Stimulated activated CD8-positive, alpha-beta memory T cell treated with anti-CD3 and anti-CD28 coated beads, Interleukin-15, amount 100 ng/mL, for 1 hour (primary cell): ENCODE measurements around the gene CELSR1.
A peak's percentile ranks its signal among the peaks of the same experiment; 100 is the strongest.

ENCODE experiments used
- DNase-seq: peaks from one replicate; pipeline ENCODE4 v3.0.0-alpha.2; 2020; ENCODE audit warnings: low read depth

CELSR1 gene

GRCh38 chr22:46349681-46350080, 187.7 kb downstream of the CELSR1 start:
- DNase-seq, result no peak

DNA sequence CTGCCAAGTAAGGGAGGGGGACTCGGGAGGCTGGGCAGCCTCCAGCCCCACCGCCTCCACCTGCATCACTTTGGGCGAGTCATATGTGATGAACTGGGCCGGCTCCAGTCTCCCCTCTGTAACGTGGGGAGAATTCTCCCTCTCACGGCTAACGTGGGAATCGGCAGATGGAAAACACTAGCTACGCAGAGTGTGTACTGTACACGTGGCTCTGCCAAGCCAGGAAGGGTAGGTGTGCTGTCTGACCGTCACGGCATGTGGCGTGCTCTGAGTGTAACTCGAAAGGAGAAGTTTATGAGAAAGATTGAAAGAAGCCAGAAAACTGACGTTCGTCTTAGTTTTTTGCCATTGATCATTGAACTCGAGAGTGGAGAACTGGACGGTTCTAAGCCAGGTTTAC, 188.2 kb downstream of the CELSR1 start:
- no peak for DNase-seq

- DNase-seq, result no peak
Observed at GRCh38 chr22:46348099-46348695, 189.2 kb downstream of the CELSR1 start.

- DNase-seq, result no peak
Observed at GRCh38 chr22:46347646-46348045, 189.8 kb downstream of the CELSR1 start.

- no peak for DNase-seq
Observed at GRCh38 chr22:46346680-46347405, 190.6 kb downstream of the CELSR1 start.

DNA sequence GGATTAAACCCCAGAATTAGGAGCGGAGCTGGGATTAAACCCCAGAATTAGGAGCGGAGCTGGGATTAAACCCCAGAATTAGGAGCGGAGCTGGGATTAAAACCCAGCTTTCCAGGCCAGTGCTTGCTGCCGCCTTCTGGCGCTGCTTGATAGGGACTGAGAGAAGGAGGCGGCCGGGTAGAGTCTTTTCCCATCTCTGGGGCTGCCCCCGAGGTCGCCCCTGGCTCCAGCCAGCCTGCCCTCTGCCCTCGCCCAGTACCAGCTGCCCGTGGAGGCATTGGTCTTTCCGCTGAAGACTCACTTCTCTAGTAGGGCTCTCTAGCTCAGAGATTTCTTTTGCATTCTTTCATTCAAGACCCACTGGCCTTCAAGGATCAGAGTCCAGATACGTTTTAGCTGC, 196.7 kb downstream of the CELSR1 start:
- no peak for DNase-seq

GRCh38 chr22:46339956-46340355, 197.5 kb downstream of the CELSR1 start:
- DNase-seq, result no peak

- DNase-seq, result no peak
Observed at GRCh38 chr22:46338636-46339035, 198.8 kb downstream of the CELSR1 start.

DNA sequence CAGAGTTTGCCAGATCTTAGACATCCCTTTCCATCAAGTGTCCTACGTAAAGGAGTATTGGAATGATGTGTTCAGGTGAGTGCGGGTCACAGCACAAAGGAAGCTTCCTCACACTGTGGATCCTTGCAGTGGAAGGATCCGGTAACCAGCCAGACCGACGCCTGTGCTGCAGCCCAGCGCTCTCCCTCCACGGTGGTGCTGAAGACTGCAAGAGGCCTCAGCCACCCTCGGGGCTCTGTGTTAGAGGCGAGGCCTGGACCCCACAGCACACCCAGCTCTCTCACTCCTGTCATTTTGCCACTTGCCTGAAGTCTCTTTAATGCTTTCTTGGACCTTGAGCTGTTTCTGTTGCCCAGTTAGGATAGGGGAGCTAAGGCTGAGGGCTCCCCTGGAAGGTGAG, 199.6 kb downstream of the CELSR1 start:
- DNase-seq, result no peak

- DNase-seq, result no peak
Observed at GRCh38 chr22:46336119-46337078, 201.0 kb downstream of the CELSR1 start.

DNA sequence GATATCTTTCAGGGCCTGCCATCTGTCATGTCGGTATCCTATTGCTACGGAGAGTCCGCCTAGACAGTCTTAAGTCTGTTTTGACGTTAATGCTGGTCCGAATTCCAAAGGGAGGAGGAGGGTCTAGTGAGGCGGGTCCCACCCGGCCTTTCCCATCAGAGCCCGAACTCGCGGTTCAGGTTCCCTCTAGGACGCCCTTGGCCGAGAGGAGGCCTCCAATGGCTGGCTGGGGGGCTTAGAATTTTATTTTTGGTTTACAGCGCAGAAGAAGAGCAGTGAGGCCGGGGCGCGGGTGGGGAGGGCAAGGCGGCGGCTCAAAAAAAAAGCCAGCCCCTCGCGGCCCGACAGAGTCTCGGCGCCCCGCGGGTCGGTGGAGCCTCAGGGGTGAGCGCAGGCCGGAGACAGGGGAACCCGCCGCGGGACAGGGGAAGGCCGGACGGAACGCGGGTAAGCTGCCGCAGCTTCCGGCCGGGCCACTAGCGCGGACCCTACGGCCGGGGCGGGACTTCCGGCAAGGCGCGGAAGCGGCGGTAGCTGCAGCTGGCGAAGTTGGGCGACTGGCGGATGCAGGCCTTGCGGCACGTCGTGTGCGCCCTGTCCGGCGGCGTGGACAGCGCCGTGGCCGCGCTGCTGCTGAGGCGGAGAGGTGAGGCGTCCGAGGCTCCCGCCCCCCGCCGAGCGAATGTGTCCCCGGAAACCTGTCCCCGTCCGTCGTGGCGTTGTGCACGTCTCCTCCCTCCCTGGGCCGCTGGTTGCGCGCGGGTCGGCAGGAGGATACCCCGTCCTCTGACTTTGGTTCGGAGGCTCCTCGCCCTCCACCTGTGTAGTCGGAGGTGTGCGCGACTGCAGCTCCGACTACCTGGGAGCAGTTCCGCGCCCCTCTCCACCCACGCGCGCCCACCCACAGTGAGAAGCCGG, 202.0 kb downstream of the CELSR1 start, which contains the start of gene TRMU:
Gene TRMU (plus strand): TSS at position 514 of the 918 bp plus-strand sequence. CDS start 51 bp downstream, at position 565.
- DNase-seq, result peak; percentile 32

DNA sequence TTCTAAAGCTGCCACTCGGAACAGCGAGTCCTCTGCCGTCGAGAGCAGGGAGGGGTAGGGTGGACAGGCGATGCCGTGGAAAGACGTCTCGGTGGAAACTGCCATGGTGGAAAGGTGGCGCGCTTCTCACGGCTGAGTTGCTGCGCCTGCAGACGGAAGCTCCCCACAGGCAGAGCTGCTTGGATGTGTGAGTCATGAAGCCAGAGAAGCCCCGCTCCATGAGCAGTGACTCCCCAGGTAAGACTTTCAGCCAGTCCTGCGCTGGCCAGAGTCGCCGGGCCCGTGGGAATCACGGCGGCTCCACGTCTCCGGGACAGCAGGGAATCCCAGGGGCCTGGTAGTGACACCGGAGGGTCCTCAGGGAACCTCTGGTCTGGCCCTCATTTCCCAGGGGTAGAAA, 205.9 kb downstream of the CELSR1 start:
- DNase-seq, result no peak

DNA sequence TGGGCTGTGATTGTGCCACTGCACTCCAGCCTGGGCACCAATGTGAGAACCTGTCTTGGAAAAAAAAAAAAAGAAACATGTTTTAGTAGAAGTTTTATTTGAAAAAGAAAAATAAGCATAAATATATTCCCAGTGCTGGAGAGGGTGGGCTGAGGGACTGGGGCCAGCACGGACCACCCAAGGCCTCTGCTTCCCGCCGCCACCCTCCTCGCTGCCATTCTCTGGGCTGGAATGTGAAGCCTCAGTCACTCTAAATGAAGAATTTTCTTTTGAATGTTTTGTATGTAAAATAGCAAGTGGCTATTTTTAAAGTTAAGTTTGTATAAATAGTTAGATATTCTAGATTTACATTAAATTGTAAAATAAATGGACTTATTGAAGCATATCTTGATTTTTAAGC, 207.0 kb downstream of the CELSR1 start:
- no peak for DNase-seq

GRCh38 chr22:46329616-46330015, 207.8 kb downstream of the CELSR1 start:
- DNase-seq, result no peak

DNA sequence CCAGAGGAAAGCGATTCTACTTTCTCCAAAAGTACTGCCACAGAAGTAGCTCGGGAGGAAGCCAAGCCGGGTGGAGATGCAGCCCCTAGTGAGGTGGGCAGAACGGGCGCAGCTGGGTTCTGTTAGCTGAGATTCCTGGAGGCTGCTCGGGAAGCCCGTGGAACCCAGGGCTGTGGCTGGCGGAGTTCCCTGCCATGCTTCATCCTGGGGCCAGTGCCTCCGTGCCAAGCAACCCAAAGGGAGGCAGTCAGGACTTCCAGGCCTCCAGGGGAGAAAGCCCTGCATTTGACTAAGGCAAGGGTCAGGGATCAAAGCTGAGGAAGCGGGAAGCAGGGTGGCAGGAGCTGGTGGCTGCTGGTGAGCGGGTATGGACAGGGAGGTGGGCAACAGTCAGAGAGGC, 208.6 kb downstream of the CELSR1 start:
- DNase-seq, result no peak

GRCh38 chr22:46327691-46328465, 209.5 kb downstream of the CELSR1 start:
- no peak for DNase-seq

DNA sequence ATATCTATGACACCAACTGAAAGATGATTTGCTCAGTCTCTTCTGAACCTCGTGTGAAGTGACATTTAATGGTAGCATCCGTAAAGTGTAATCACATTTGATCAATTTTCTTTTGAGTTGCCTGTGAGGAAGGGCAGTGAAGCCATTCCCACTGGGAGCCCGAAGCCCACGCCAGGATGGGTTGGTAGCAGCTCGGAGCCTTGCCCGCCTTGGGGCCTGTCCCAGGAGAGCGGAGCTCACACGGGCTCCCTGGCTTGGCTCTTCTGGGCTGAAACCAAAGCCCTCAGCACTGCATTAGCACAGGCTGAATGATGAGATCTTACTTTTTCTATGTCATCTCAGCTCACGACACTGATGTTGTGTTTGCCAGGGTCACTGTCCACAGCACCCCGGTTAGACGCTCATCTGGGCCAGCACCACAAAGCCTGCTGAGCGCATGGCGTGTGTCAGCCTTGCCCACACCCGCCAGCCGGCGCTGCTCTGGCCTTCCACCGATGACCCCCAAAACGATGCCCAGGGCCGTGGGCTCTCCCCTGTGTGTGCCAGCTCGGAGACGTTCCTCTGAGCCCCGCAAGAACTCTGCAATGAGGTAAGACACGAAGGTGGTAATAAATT, 211.2 kb downstream of the CELSR1 start:
- DNase-seq, result no peak

DNA sequence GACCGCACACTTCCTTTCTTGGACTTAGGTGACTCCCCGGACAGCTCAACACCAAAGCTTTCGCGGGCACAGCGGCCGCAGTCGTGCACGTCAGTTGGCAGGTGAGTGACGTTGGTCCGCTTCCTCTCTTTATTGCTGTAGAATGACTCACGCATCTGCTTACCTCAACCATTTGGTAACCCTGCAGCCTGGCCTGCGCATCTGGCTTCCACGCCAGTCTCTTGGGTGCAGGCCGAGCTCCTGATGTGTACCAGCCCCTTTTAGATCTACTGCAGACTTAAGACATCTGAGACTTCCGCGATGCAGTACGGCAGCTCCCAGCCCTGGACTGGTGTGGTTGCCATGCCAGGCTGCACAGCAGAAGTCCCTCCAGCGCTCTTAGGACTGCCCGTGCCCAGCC, 214.3 kb downstream of the CELSR1 start:
- no peak for DNase-seq

DNA sequence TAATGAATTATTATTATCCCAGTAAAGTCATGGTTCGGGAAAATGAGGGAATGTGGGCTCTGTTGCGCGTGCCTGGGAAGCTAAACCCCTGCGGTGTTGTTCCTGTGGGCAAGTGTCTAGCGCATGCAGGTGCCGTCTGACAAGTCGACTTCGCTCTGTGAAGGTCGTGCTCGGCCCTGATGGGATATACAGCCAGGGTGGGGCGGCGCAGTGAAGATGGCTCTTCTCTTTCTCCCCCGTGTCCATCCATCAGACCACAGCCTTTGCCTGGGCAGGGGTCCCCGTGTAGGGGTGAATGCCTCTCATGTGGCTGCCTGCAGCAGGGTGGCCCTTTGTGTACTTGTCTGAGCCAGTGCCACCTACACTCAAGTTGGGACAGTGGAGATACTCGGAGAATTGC, 214.7 kb downstream of the CELSR1 start:
- no peak for DNase-seq

GRCh38 chr22:46320716-46321386, 216.6 kb downstream of the CELSR1 start:
- no peak for DNase-seq
